ENCODE data around the gene KRT16.
"Not testable (repeated sequence)": the region's sequence is repeated elsewhere in the genome, so short reads cannot be mapped to it uniquely, and the experiment has no call there.

KRT16 gene

GRCh38 chr17:41626914-41627295 lies 14.3 kb upstream of the KRT16 start:
- H3K36me3 Mint-ChIP-seq; H3K27ac Mint-ChIP-seq; H3K4me1 Mint-ChIP-seq; H3K9me3 Mint-ChIP-seq; DNase-seq (ENCODE audit: low spot score in 2 of 2); ATAC-seq (ENCODE audit: low read depth); H3K4me3 Mint-ChIP-seq: not testable (repeated sequence)
- H3K27me3 Mint-ChIP-seq, result peaks cover 13% of the 10 kb centered on the region

DNA sequence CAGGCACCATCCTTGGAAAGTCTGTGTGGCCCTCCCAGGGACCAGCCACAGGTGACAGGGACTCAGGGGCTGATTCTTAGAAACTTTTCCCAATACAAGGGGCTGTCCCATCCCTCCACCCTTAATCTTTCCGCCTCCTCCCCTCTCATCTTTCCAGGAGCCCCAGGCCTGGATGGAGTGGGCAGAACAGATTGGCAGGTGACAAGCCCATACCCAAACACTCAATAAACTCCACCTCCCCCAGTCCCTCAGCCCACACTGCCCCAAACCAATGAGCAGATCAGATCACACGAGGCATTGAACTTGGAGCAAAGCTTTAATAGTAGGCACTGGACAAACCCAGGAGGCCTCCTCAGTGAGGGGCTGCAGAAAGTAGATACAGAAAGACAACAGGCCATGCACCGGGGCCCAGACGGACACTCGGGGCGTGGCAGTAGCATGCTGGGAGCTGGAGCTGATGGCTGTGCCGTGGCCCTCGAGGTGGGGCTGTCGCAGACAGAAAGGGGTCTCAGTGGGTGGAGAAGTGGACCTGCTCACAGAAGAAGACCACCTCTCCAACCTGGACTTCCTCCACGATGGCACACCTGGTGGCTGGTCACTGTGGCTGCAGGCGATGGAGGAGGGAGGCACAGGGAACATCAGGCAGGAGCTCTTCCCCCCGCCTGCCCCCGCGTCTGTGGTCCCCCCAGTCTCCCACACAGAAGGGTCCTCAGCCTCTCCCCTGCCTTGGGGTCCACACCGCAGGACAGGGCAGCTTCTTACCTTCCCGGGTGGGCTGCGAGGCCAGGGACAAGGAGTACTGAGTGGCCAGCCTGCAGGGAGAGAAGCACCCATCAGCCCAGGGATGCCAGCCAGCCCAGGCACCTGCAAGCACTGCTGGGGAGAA lies 13.7 kb upstream of the KRT16 start:
- not testable (repeated sequence) for H3K27ac Mint-ChIP-seq

GRCh38 chr17:41625602-41626001 lies 13.0 kb upstream of the KRT16 start:
- ATAC-seq (ENCODE audit: low read depth), result no peak
- peaks cover 19% of the 10 kb centered on the region for H3K27me3 Mint-ChIP-seq
- H3K9me3 Mint-ChIP-seq, result no peaks in the 10 kb centered on the region
- DNase-seq (ENCODE audit: low spot score in 2 of 2), result no peak
- no peak overlapping the region for H3K27ac Mint-ChIP-seq
- H3K4me3 Mint-ChIP-seq, result no peak overlapping the region
- H3K4me1 Mint-ChIP-seq, result no peaks in the 10 kb centered on the region
- H3K36me3 Mint-ChIP-seq, result no peaks in the 10 kb centered on the region

More for the DNA sequence above, 13.7 kb upstream of the KRT16 start:
- not testable (repeated sequence) for H3K36me3 Mint-ChIP-seq; H3K9me3 Mint-ChIP-seq; H3K4me1 Mint-ChIP-seq; H3K4me3 Mint-ChIP-seq; ATAC-seq (ENCODE audit: low read depth); DNase-seq (ENCODE audit: low spot score in 2 of 2)
- H3K27me3 Mint-ChIP-seq, result peaks cover 16% of the 10 kb centered on the region

- Mint-ChIP-seq H3K27me3 (peaks cover 19% of the 10 kb centered on the region), H3K4me3 (no peak within 1 kb of the TSS), H3K27ac (no peak within 1 kb of the TSS), H3K9me3 (no peaks in the 10 kb centered on the region), H3K4me1 (no peaks in the 10 kb centered on the region), H3K36me3 (no peaks in the 10 kb centered on the region)
- DNase-seq (ENCODE audit: low spot score in 2 of 2) (no peak), ATAC-seq (ENCODE audit: low read depth) (no peak)
Observed at GRCh38 chr17:41624208-41625101, 11.9 kb upstream of the KRT16 start, which contains the start of gene KRT17. TSS of gene KRT17 (minus strand) at chr17:41624575. CDS start at chr17:41624509, 66 bp downstream.

DNA sequence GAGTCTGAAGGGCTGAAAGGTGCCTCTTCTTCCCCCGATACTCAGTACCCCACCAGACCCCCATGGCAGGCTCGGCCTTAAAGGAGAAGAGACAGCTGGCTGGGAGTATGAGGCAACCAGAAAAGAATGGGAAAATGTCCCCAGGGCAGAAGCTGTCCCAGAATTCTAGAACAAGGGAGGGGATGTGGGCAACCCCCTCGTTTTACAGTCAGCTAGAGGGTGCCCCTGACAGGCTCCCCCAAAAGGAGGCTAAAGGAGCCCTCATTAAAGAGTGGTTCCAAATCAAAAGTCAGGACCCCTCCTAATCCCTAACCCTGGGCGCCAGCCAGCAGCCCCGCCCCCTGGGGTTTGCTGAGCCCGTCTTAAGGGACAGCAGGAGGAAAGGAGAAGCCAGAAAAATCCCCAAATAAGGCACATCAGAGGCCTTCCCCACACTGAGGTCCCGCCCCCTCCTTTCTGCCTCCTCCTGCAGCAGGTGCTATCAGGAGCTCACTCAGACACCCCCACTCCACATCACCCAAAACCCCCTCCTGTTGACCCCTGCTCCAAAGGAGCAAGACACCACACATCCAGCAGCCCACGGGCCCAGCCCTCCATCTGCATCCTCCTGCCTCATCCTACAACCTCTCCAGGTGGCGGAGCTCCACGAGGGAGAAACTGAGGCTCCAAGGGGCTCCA lies 10.8 kb upstream of the KRT16 start:
- H3K27me3 Mint-ChIP-seq, result peaks cover 22% of the 10 kb centered on the region

GRCh38 chr17:41622340-41623183 lies 10.0 kb upstream of the KRT16 start:
- peaks cover 22% of the 10 kb centered on the region for H3K27me3 Mint-ChIP-seq
- not testable (repeated sequence) for H3K4me1 Mint-ChIP-seq; H3K9me3 Mint-ChIP-seq; H3K36me3 Mint-ChIP-seq; H3K4me3 Mint-ChIP-seq; DNase-seq (ENCODE audit: low spot score in 2 of 2); H3K27ac Mint-ChIP-seq; ATAC-seq (ENCODE audit: low read depth)

More for the DNA sequence above, 10.8 kb upstream of the KRT16 start:
- not testable (repeated sequence) for DNase-seq (ENCODE audit: low spot score in 2 of 2); H3K36me3 Mint-ChIP-seq; H3K4me3 Mint-ChIP-seq; H3K4me1 Mint-ChIP-seq; H3K27ac Mint-ChIP-seq; H3K9me3 Mint-ChIP-seq; ATAC-seq (ENCODE audit: low read depth)

DNA sequence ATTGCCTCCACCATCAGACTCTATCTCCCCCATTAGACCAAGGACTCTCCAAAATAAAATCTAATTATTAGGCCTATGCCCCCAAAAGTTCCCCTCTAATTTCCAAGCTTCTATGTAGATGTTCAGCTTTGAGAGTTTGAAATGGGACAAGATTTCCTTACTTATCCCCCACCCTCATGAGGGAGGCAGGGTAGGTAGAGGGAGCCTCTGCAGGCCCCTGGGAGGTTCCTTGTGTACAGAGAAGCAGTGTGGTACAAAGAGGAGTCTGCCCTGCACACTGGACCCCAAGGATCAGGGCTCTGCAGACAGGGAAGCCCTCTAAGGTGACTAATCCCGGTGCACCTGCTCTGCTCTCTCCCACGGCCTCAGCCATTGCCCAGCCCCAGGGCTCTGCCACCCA lies 9.3 kb upstream of the KRT16 start:
- H3K9me3 Mint-ChIP-seq, result no peaks in the 10 kb centered on the region
- H3K27ac Mint-ChIP-seq, result no peak overlapping the region
- H3K4me3 Mint-ChIP-seq, result no peak overlapping the region
- ATAC-seq (ENCODE audit: low read depth) (no peak), DNase-seq (ENCODE audit: low spot score in 2 of 2) (no peak)
- H3K27me3 Mint-ChIP-seq, result peaks cover 16% of the 10 kb centered on the region
- no peaks in the 10 kb centered on the region for H3K36me3 Mint-ChIP-seq
- H3K4me1 Mint-ChIP-seq, result no peaks in the 10 kb centered on the region

DNA sequence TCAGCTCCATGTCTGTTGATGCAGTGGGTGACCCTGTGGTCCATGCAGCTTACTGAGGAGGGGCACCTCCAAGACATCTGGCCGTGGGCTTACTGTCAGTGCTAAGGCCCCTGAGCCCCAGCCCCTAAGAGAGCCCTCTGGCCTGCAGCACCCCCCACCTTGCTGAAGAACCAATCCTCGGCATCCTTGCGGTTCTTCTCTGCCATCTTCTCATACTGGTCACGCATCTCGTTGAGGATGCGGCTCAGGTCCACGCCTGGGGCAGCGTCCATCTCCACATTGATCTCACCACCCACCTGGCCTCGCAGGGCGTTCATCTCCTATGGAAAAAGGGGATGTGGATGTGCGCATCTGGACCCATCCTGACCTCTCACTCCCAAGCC lies 8.9 kb upstream of the KRT16 start:
- H3K27me3 Mint-ChIP-seq, result peaks cover 16% of the 10 kb centered on the region
- H3K9me3 Mint-ChIP-seq; DNase-seq (ENCODE audit: low spot score in 2 of 2); H3K27ac Mint-ChIP-seq; H3K4me3 Mint-ChIP-seq; H3K36me3 Mint-ChIP-seq; H3K4me1 Mint-ChIP-seq; ATAC-seq (ENCODE audit: low read depth): not testable (repeated sequence)

DNA sequence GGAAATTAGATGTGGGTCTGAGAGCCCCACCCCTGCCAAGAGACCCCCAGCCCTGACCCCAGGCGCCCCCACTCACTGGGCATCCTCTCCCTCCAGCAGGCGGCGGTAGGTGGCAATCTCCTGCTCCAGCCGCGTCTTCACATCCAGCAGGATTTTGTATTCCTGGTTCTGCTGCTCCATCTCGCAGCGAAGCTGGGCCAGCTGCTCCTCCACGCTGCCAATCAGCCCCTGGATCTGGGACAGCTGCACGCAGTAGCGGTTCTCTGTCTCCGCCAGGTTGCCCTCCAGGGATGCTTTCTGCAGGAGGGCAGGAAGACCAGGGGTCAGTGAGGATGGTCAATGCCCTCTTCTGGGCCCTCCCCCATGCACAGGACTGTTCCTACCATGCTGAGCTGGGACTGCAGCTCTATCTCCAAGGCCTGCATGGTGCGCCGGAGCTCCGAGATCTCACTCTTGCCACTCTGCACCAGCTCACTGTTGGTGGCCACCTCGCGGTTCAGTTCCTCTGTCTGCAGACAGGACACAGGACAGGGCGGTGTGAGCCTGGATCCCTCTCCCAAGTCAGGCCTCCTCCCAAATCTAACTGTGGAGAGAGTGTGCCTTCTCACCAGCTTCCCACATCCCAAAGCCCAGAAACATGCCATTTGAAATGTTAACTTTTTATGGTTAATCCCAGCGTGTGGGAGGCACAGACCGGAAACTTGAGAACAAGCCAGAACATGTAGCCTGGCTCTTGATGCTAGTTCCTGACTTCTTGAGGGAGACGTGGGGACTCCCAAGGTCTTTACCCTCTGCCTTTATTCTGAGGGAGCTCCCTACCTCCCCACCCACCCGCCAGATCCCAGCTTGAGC lies 8.2 kb upstream of the KRT16 start:
- H3K4me3 Mint-ChIP-seq, result no peak overlapping the region
- H3K27ac Mint-ChIP-seq, result no peak overlapping the region
- ATAC-seq (ENCODE audit: low read depth) (no peak), DNase-seq (ENCODE audit: low spot score in 2 of 2) (no peak)
- H3K9me3 Mint-ChIP-seq, result no peaks in the 10 kb centered on the region
- no peaks in the 10 kb centered on the region for H3K4me1 Mint-ChIP-seq
- H3K27me3 Mint-ChIP-seq, result peaks cover 12% of the 10 kb centered on the region
- no peaks in the 10 kb centered on the region for H3K36me3 Mint-ChIP-seq

DNA sequence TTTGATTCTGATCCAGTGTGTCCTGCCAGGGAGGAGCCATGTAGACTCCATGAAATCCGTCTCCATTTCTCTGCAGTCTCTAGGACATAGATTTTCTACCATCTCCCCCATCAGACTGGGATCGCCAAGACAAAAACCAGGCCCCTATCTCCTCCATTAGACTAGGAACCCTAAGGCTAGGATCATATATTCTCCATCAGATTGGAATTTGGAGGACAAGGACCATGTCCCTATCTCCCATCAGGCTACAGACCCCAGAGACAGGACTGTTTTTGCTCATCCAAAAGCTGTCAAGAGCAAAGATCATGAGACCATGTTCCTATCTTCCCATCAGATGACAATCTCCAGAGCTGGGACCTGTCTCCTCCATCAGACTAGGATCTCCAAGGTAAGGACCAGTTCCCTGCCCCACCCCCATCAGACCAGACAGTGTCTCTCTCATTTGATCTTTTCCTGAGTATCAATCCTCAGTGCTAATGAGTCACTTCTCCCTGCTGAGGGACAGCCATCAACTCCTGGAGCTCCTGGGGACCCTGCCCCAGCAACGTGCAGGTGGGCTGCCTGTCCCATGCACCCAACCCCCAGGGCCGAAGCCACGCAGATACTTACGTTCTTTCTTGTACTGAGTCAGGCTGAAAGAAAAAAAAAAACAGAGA lies 7.5 kb upstream of the KRT16 start:
- H3K36me3 Mint-ChIP-seq; H3K4me3 Mint-ChIP-seq; ATAC-seq (ENCODE audit: low read depth); H3K27ac Mint-ChIP-seq; DNase-seq (ENCODE audit: low spot score in 2 of 2); H3K9me3 Mint-ChIP-seq; H3K4me1 Mint-ChIP-seq: not testable (repeated sequence)
- H3K27me3 Mint-ChIP-seq, result peaks cover 14% of the 10 kb centered on the region

DNA sequence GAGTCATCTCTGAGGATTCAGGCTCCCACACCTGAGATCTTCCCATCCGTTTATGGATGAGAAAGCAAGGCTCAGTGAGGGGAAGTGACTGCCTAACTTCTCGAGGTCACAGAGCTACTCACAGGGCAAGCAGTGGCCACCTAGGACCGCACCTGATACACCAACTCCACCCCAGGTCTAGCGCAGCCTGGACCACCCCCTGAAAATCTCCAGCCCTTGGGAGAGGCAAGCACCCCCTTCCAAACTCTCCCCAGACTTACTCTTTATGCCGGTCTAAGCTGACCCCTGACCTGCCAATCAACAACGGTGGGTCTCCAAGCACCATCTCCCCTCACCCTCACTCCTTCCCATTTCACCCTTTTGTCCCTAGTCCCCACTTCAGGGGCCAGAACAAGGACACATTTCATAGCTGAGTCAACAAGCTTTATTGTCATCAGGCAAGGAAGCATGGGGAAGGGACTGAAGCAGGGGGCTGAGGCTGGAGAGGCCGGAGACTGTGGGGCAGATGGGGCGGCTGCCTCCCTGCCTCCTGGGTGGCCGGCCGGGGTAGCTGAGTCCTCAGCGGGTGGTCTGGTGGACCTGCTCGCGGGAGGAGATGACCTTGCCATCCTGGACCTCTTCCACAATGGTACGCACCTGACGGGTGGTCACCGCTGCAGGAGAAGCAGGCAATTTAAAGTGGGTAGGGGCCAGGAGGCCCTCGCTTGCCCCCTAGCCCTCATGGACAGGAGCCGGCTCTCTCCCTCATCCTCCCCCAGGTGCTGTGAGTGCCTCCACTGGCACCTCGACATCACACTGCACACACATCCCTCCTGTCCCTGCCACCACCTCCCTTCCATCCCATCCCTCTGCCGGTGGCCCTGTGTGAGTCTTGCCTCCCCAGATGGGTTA lies 6.7 kb upstream of the KRT16 start:
- no peak overlapping the region for H3K4me3 Mint-ChIP-seq
- H3K36me3 Mint-ChIP-seq, result no peaks in the 10 kb centered on the region
- no peak for ATAC-seq (ENCODE audit: low read depth)
- H3K27me3 Mint-ChIP-seq, result peaks cover 11% of the 10 kb centered on the region
- DNase-seq (ENCODE audit: low spot score in 2 of 2), result no peak
- H3K9me3 Mint-ChIP-seq, result no peaks in the 10 kb centered on the region
- no peak overlapping the region for H3K27ac Mint-ChIP-seq
- no peaks in the 10 kb centered on the region for H3K4me1 Mint-ChIP-seq

All from memory B cell (primary cell).